ENCODE results near the gene SMDT1. TPM values are rescaled to one million over a fixed set of nuclear protein-coding genes. Genes with fewer than 3 reads are reported as not detected.

The SMDT1 gene
- total and polyA plus RNA-seq, 9 of the 15 experiments (the other 6 are each of a cell fraction or from before 2014, with no cell fraction given), result 7.9 to 65.2 (median 14.3) TPM

DNA sequence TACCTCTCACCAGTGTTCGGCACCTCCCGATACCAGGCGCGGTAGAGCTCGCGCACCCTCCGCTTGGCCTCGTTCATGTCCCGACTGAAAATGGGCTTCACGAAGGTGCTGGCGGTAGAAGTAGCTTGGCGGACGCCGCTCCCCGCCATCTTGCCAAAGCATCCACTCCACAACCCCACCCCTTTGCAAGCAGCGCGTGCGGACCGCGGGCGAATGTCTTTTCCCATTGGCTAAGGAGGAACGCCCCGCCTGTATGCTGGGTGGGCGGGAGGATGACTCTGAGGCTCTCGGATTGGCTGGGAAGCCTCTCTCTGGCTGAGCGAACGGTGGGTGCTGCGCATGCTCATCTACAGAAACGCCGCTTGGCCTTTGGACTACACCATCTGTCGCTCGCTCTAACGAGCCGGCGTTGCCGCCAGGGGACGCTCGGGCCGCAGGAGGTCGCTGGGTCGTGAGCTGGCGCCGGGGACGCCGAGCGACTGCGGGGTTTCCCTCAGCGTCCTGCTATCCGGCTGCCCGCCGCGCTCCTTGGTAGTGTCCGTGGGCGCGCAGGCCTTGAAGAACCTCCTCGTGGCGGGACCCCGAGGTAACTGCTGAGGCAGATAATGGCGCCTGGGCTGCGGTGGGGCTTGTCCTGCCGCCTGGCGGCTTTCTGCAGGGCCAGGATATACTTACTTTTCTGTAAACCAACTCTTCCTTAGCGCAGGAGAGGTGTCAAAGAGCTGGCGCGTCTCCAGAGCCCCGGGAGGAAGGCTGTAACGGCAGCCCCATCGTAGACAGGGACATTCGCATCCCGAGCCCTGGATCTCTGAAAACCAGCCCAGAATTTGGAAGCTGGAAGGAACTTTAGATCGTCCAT, 11.3 kb downstream of the SMDT1 start, which contains the start of gene NDUFA6 (continued):
- TF ChIP-seq, protein P1, sequence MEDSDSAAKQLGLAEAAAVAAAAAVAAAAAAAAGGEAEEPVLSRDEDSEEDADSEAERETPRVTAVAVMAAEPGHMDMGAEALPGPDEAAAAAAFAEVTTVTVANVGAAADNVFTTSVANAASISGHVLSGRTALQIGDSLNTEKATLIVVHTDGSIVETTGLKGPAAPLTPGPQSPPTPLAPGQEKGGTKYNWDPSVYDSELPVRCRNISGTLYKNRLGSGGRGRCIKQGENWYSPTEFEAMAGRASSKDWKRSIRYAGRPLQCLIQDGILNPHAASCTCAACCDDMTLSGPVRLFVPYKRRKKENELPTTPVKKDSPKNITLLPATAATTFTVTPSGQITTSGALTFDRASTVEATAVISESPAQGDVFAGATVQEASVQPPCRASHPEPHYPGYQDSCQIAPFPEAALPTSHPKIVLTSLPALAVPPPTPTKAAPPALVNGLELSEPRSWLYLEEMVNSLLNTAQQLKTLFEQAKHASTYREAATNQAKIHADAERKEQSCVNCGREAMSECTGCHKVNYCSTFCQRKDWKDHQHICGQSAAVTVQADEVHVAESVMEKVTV (CRISPR knock-in tag; IDR thresholded peaks at IDR 0.05), result peak; percentile 57; the same call in 1 of the 2 replicates
- TF ChIP-seq, protein P2, sequence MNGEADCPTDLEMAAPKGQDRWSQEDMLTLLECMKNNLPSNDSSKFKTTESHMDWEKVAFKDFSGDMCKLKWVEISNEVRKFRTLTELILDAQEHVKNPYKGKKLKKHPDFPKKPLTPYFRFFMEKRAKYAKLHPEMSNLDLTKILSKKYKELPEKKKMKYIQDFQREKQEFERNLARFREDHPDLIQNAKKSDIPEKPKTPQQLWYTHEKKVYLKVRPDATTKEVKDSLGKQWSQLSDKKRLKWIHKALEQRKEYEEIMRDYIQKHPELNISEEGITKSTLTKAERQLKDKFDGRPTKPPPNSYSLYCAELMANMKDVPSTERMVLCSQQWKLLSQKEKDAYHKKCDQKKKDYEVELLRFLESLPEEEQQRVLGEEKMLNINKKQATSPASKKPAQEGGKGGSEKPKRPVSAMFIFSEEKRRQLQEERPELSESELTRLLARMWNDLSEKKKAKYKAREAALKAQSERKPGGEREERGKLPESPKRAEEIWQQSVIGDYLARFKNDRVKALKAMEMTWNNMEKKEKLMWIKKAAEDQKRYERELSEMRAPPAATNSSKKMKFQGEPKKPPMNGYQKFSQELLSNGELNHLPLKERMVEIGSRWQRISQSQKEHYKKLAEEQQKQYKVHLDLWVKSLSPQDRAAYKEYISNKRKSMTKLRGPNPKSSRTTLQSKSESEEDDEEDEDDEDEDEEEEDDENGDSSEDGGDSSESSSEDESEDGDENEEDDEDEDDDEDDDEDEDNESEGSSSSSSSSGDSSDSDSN (IDR thresholded peaks at IDR 0.05; ENCODE audit: borderline replicate concordance in 1 of 2, low read depth in 2 of 2, low read length in 2 of 2), result 0 out of 4 replicates have a peak, but pooled peaks of 1 of the 2 experiments have one; percentile 89
- TF ChIP-seq ZNF174 (CRISPR knock-in tag; IDR thresholded peaks at IDR 0.05), result no peak
- no peak for TF ChIP-seq SPI1 (IDR thresholded peaks at IDR 0.05; ENCODE audit: borderline replicate concordance, low read depth, low read length)
- peak; percentile 79 for TF ChIP-seq LCOR (CRISPR knock-in tag; IDR thresholded peaks at IDR 0.05)
- TF ChIP-seq, protein P3, sequence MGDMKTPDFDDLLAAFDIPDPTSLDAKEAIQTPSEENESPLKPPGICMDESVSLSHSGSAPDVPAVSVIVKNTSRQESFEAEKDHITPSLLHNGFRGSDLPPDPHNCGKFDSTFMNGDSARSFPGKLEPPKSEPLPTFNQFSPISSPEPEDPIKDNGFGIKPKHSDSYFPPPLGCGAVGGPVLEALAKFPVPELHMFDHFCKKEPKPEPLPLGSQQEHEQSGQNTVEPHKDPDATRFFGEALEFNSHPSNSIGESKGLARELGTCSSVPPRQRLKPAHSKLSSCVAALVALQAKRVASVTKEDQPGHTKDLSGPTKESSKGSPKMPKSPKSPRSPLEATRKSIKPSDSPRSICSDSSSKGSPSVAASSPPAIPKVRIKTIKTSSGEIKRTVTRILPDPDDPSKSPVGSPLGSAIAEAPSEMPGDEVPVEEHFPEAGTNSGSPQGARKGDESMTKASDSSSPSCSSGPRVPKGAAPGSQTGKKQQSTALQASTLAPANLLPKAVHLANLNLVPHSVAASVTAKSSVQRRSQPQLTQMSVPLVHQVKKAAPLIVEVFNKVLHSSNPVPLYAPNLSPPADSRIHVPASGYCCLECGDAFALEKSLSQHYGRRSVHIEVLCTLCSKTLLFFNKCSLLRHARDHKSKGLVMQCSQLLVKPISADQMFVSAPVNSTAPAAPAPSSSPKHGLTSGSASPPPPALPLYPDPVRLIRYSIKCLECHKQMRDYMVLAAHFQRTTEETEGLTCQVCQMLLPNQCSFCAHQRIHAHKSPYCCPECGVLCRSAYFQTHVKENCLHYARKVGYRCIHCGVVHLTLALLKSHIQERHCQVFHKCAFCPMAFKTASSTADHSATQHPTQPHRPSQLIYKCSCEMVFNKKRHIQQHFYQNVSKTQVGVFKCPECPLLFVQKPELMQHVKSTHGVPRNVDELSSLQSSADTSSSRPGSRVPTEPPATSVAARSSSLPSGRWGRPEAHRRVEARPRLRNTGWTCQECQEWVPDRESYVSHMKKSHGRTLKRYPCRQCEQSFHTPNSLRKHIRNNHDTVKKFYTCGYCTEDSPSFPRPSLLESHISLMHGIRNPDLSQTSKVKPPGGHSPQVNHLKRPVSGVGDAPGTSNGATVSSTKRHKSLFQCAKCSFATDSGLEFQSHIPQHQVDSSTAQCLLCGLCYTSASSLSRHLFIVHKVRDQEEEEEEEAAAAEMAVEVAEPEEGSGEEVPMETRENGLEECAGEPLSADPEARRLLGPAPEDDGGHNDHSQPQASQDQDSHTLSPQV (IDR thresholded peaks at IDR 0.05), result peak; percentile 25; the same call in 1 of the 2 replicates
- TF ChIP-seq L3MBTL2 (IDR thresholded peaks at IDR 0.05), result peak; percentile 87
- no peak for TF ChIP-seq SNIP1 (IDR thresholded peaks at IDR 0.05; ENCODE audit: low read depth)
- TF ChIP-seq, protein P4, sequence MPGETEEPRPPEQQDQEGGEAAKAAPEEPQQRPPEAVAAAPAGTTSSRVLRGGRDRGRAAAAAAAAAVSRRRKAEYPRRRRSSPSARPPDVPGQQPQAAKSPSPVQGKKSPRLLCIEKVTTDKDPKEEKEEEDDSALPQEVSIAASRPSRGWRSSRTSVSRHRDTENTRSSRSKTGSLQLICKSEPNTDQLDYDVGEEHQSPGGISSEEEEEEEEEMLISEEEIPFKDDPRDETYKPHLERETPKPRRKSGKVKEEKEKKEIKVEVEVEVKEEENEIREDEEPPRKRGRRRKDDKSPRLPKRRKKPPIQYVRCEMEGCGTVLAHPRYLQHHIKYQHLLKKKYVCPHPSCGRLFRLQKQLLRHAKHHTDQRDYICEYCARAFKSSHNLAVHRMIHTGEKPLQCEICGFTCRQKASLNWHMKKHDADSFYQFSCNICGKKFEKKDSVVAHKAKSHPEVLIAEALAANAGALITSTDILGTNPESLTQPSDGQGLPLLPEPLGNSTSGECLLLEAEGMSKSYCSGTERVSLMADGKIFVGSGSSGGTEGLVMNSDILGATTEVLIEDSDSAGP (CRISPR knock-in tag; IDR thresholded peaks at IDR 0.05), result 0 out of 2 replicates have a peak, but pooled peaks have one; percentile 41
- peak; percentile 38 for TF ChIP-seq NFYB (IDR thresholded peaks at IDR 0.05; ENCODE audit: extremely low read depth, insufficient read length)
- TF ChIP-seq, protein P5, sequence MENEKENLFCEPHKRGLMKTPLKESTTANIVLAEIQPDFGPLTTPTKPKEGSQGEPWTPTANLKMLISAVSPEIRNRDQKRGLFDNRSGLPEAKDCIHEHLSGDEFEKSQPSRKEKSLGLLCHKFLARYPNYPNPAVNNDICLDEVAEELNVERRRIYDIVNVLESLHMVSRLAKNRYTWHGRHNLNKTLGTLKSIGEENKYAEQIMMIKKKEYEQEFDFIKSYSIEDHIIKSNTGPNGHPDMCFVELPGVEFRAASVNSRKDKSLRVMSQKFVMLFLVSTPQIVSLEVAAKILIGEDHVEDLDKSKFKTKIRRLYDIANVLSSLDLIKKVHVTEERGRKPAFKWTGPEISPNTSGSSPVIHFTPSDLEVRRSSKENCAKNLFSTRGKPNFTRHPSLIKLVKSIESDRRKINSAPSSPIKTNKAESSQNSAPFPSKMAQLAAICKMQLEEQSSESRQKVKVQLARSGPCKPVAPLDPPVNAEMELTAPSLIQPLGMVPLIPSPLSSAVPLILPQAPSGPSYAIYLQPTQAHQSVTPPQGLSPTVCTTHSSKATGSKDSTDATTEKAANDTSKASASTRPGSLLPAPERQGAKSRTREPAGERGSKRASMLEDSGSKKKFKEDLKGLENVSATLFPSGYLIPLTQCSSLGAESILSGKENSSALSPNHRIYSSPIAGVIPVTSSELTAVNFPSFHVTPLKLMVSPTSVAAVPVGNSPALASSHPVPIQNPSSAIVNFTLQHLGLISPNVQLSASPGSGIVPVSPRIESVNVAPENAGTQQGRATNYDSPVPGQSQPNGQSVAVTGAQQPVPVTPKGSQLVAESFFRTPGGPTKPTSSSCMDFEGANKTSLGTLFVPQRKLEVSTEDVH (IDR thresholded peaks at IDR 0.05; ENCODE audit: low read depth, partially characterized antibody), result peak; percentile 15
- TF ChIP-seq RBBP5 (IDR thresholded peaks at IDR 0.05; ENCODE audit: borderline replicate concordance, insufficient read depth, low read length, poor library complexity, severe bottlenecking), result peak; percentile 81

Measured in K562 (cell line).